HG03066 (cell line): Measurements from ENCODE around the gene TMED5.
"Not testable (repeated sequence)": the region's sequence is repeated elsewhere in the genome, so short reads cannot be mapped to it uniquely, and the experiment has no call there.

Source experiments
- ATAC-seq: cut with Tn5 transposase; IDR thresholded peaks from one replicate; pipeline ENCODE4 v1.9.1; 2021; ENCODE audit warnings: low read depth; ENCODE audit not compliant: unreplicated experiment

The TMED5 gene

GRCh38 chr1:93174638-93175037 is 5.6 kb downstream of the TMED5 start:
- not testable (repeated sequence) for ATAC-seq

GRCh38 chr1:93172778-93173177 is 7.4 kb downstream of the TMED5 start:
- ATAC-seq = no peak

GRCh38 chr1:93171549-93172034 is 8.6 kb downstream of the TMED5 start:
- no peak for ATAC-seq

GRCh38 chr1:93170141-93170678 is 10.0 kb downstream of the TMED5 start:
- ATAC-seq = not testable (repeated sequence)

- ATAC-seq = no peak
Measured at GRCh38 chr1:93167006-93167405, 13.2 kb downstream of the TMED5 start.

GRCh38 chr1:93165895-93166294 is 14.3 kb downstream of the TMED5 start:
- ATAC-seq = not testable (repeated sequence)

GRCh38 chr1:93164816-93165215 is 15.4 kb downstream of the TMED5 start:
- no peak for ATAC-seq

- ATAC-seq = not testable (repeated sequence)
Measured at GRCh38 chr1:93163314-93163713, 16.9 kb downstream of the TMED5 start.

GRCh38 chr1:93159337-93159736 is 20.9 kb downstream of the TMED5 start:
- no peak for ATAC-seq

GRCh38 chr1:93155335-93155734 is 24.9 kb downstream of the TMED5 start:
- no peak for ATAC-seq

- no peak for ATAC-seq
Measured at GRCh38 chr1:93154898-93155297, 25.3 kb downstream of the TMED5 start.

- no peak for ATAC-seq
Measured at GRCh38 chr1:93152835-93153234, 27.4 kb downstream of the TMED5 start.

- no peak for ATAC-seq
Measured at GRCh38 chr1:93151474-93151873, 28.7 kb downstream of the TMED5 start.

- no peak for ATAC-seq
Measured at GRCh38 chr1:93150729-93151128, 29.5 kb downstream of the TMED5 start.

GRCh38 chr1:93148001-93148400 is 32.2 kb downstream of the TMED5 start:
- no peak for ATAC-seq

GRCh38 chr1:93143769-93144168 is 36.4 kb downstream of the TMED5 start:
- no peak for ATAC-seq

GRCh38 chr1:93143136-93143535 is 37.1 kb downstream of the TMED5 start:
- ATAC-seq = no peak

GRCh38 chr1:93142161-93142560 is 38.1 kb downstream of the TMED5 start:
- no peak for ATAC-seq

GRCh38 chr1:93140106-93140505 is 40.1 kb downstream of the TMED5 start:
- no peak for ATAC-seq

GRCh38 chr1:93137604-93138292 is 42.5 kb downstream of the TMED5 start:
- ATAC-seq = no peak

GRCh38 chr1:93136445-93136844 is 43.8 kb downstream of the TMED5 start:
- no peak for ATAC-seq

- no peak for ATAC-seq
Measured at GRCh38 chr1:93132638-93133037, 47.6 kb downstream of the TMED5 start.
